ENCODE data around the gene CRYBB3.
"Not testable (repeated sequence)": the region's sequence is repeated elsewhere in the genome, so short reads cannot be mapped to it uniquely, and the experiment has no call there.

DNA sequence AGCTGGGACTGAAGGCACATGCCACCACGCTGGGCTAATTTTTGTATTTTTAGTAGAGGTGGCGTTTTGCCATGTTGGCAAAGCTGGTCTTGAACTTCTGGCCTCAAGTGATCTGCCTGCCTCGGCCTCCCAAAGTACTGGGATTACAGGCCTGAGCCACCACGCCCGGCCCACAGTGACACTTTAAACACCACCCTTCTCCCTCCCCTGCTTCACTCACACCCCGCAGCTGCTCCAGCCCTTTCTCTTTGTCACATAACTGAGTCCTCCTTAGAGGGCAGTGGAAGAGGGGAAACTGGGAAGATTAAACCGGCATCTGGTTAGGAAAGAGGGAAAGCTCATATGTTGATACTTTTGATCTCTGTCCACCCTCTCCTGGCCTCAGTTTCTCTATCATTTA, 4.9 kb downstream of the CRYBB3 start:
- TF ChIP-seq, protein P1, sequence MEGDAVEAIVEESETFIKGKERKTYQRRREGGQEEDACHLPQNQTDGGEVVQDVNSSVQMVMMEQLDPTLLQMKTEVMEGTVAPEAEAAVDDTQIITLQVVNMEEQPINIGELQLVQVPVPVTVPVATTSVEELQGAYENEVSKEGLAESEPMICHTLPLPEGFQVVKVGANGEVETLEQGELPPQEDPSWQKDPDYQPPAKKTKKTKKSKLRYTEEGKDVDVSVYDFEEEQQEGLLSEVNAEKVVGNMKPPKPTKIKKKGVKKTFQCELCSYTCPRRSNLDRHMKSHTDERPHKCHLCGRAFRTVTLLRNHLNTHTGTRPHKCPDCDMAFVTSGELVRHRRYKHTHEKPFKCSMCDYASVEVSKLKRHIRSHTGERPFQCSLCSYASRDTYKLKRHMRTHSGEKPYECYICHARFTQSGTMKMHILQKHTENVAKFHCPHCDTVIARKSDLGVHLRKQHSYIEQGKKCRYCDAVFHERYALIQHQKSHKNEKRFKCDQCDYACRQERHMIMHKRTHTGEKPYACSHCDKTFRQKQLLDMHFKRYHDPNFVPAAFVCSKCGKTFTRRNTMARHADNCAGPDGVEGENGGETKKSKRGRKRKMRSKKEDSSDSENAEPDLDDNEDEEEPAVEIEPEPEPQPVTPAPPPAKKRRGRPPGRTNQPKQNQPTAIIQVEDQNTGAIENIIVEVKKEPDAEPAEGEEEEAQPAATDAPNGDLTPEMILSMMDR (IDR thresholded peaks at IDR 0.05): not testable (repeated sequence)
- not testable (repeated sequence) for TF ChIP-seq POLR2AphosphoS5 (IDR thresholded peaks at IDR 0.05; ENCODE audit: low read depth, low read length); SIN3A (IDR thresholded peaks at IDR 0.05; ENCODE audit: borderline replicate concordance, insufficient read depth, low read depth, low read length); TCF7L2 (IDR thresholded peaks at IDR 0.05; ENCODE audit: low read depth, low read length)
- TF ChIP-seq, protein P2, sequence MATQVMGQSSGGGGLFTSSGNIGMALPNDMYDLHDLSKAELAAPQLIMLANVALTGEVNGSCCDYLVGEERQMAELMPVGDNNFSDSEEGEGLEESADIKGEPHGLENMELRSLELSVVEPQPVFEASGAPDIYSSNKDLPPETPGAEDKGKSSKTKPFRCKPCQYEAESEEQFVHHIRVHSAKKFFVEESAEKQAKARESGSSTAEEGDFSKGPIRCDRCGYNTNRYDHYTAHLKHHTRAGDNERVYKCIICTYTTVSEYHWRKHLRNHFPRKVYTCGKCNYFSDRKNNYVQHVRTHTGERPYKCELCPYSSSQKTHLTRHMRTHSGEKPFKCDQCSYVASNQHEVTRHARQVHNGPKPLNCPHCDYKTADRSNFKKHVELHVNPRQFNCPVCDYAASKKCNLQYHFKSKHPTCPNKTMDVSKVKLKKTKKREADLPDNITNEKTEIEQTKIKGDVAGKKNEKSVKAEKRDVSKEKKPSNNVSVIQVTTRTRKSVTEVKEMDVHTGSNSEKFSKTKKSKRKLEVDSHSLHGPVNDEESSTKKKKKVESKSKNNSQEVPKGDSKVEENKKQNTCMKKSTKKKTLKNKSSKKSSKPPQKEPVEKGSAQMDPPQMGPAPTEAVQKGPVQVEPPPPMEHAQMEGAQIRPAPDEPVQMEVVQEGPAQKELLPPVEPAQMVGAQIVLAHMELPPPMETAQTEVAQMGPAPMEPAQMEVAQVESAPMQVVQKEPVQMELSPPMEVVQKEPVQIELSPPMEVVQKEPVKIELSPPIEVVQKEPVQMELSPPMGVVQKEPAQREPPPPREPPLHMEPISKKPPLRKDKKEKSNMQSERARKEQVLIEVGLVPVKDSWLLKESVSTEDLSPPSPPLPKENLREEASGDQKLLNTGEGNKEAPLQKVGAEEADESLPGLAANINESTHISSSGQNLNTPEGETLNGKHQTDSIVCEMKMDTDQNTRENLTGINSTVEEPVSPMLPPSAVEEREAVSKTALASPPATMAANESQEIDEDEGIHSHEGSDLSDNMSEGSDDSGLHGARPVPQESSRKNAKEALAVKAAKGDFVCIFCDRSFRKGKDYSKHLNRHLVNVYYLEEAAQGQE (IDR thresholded peaks at IDR 0.05; ENCODE audit: insufficient read depth in 1 of 2, low read depth in 2 of 2, low read length in 1 of 2): not testable (repeated sequence)

Data from Panc1 (cell line).